HG02840 (cell line): ENCODE measurements around the gene SLC39A11.

Experiments
- ATAC-seq: cut with Tn5 transposase; IDR thresholded peaks from one replicate; pipeline ENCODE4 v1.9.1; 2021; ENCODE audit warnings: mild to moderate bottlenecking, moderate library complexity, moderate number of reproducible peaks; ENCODE audit not compliant: unreplicated experiment, low FRiP score

The SLC39A11 gene

GRCh38 chr17:72984145-72984925, 108.2 kb downstream of the SLC39A11 start:
- no peak for ATAC-seq

- no peak for ATAC-seq
Observed at GRCh38 chr17:72982680-72983079, 109.8 kb downstream of the SLC39A11 start.

DNA sequence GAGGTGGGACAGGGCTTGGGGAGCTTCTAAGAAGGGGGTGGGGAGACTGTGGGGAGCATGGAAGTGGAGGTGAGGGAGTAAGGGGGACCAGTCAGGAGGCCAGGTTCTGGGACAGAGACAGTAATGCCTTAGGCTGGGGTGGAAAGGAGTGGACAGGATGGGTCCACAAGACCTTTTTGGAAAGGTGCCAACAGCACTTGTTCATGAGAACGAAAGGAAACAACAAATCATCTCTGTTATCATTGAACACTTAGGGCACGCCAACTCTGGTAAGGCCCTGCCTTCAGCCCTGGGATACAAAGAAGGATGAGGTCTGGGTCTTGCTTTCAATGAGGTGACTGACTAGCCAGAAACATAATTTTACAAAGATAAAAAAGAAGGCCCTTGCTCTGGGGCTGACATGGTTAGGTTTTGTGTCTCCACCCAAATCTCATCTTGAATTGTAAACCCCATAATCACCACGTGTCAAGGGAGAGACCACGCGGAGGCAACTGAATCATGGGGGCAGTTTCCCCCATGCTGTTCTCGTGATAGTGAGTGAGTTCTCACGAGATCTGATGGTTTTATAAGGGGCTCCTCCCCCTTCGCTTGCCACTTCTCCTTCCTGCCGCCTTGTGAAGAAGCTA, 113.8 kb downstream of the SLC39A11 start:
- ATAC-seq = no peak

DNA sequence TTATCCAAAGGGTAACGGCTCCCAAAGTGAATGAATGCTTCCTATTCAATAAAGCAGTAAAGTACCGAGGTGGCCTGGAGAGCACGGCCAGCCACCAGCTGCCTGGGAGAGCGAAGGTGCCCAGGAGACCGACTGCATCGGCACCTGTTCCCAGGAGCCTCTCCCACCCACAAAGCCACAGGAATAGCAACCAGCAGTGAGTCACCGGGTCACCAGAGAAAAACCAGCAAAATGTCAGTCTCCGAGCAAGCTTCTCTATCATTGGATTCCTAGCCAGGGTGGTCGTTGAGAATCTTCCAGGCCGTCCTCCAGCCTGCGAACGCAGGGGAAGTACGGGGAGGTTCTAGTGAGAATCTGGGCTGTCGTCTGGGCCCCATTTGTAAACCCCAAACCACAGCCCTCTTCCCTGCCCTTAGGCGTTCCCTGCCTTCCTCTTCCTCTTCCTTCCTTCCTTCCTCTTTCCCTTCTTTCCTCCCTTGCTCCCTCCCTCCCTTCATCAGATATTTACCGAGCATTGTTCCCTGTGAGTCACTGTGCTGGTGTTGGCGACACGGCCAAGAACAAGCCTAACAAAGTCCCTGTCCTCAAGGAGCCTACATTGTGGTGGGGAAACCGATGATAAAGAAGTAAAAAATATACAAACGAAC, 114.6 kb downstream of the SLC39A11 start:
- ATAC-seq = no peak

DNA sequence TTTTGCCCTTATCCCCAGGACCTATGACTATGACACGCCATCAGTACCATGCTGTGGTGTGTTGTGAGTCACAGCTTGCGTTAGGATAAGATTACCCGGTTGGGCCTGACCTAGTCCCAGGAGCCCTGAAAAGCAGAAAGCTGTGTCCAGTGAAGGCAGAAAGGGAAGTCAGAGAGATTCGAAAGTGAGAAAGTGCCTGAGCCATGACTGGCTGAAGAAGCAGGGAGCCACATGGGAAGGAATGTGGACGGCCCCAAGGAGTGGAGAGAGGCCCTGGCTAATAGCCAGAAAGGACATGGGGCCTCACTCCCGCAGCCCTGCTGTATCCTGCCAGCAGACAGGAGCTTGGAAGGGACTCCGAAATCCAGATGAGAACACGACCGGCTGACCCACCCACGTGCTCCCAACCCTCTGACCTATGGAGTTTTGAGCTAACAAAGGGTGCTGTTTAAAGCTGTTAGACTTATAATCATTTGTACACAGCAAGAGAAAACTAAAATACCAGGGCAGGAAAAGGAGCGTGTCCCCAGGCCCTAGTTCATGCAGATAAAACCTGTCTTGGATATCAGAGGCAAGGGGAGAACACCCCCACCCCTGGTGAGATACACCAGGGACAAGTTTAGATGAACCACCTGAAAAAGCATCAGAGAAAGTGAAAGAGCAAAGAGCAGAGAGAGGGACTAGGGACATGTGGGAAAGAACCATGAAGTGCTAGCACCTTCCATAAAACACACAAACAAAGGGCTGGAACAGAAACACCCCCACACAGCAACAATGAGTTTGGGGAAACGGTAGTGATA, 115.3 kb downstream of the SLC39A11 start:
- no peak for ATAC-seq

GRCh38 chr17:72975509-72975908, 117.0 kb downstream of the SLC39A11 start:
- no peak for ATAC-seq

- ATAC-seq = no peak
Observed at GRCh38 chr17:72974605-72975232, 117.8 kb downstream of the SLC39A11 start.

GRCh38 chr17:72972263-72972951, 120.1 kb downstream of the SLC39A11 start:
- ATAC-seq = no peak

DNA sequence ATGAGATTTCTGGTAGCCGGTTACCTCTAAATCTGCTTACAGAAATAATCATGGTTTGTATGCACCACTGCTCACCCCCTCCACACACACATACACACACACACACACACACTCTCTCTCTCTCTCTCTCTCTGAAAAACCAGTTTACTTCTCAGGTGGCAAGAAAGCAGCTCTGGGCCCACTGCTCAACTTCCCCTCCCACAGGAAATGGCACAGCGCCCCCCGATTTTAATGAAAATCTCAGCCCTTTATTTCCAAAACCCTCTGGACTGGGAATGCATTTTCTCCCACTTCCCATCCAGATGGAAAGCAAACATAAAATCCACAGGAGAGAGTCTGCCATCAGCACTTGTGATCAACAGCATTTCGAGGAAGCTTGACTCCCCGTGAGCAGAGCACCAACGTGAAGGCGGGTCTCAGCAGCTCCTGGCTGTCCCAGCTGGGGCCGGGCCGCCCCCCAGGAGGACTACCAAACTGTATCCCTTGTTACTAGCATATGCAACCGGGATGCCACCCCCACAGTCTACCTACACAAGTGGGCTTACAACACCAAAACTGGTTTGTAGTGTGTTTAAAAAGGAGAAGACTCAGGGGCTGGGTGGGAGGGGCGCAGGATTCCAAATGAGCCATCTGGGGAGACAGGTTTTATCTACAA, 121.1 kb downstream of the SLC39A11 start:
- no peak for ATAC-seq

DNA sequence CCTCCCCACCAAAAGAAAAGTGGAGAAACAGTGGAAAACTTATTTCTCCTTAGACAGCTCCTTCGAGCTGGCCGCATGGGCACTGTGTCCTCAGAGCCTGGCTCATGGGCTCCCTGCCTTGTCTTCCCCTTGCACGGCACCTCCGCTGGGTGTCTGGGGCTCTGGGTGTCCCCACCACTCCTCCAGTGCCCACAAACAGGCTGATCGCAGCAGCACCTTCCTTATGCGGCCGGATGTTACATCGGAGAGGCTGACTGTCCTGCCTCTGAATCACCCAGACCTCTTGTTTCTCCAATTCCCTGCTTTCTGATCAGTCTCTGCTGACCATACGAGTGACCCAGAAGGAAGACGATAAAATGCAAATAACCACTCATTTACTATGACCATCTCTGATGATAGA, 121.7 kb downstream of the SLC39A11 start:
- ATAC-seq = no peak

DNA sequence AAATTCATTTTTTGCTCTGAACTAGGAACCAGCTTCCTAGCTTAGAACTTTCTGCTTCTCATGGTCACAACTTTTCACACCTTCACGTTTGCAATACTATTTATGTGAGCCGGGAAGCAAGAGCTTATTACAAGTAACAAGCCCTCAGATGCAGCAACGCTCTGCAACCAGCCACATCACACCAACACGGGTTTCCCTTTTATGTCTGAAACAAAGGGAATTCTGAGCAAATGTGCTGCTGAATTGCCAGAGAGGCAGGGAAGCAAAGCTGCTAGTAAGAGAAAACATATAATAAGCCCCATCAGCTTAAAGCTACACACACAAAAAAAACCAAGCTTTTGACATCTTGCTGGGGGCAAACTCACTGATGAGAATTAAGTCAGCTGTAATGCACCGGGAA, 122.2 kb downstream of the SLC39A11 start:
- no peak for ATAC-seq

- ATAC-seq = no peak
Observed at GRCh38 chr17:72969293-72969906, 123.1 kb downstream of the SLC39A11 start.

DNA sequence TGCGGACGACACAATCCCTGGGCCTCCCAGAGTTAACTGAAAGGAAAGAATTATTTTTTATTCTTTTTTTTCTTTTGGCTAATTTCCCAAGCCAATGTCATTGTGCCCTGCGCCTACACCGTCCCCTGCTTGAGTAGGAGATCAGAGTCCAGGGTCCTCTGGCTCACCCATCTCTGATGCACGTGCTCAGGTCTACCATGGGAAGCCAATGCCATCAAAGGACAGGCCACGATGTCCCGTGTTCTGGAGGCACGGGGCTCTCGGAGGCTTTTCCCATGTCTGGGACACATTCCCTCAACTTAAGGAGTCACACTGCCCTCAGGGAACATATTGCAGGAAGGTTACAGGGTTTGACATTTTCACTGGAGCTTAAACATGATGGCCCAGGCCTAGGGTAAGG, 123.7 kb downstream of the SLC39A11 start:
- no peak for ATAC-seq

DNA sequence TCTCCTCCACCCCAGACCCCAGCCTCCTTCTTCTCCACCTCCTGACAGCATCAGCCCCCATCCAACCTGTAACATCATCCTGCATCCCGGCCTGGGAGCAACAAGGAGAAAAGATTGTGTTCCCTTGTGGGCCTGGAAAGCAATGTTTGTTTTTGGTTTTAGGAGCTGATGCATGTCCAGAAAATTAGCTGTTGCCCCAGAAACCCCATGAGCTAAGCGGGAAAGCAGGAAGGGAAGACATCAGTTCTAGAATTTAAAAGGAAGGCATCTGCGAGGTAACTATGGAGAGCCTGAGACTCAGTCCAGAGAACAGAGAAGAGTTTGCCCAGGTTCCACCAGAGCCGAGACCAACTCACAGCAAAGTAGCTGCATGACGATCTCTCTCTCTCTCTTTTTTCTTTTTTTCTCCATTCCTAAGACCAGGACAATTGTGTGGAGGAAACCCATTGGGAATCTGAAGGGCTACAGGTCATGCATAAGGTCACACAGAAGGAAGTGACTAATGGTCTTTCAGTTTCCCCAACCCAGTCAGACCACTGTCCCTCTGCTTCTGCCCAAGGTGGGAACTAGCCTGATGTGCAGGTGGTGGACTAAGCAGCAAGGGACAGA, 124.4 kb downstream of the SLC39A11 start:
- ATAC-seq = no peak

- ATAC-seq = no peak
Observed at GRCh38 chr17:72967277-72967970, 125.1 kb downstream of the SLC39A11 start.

DNA sequence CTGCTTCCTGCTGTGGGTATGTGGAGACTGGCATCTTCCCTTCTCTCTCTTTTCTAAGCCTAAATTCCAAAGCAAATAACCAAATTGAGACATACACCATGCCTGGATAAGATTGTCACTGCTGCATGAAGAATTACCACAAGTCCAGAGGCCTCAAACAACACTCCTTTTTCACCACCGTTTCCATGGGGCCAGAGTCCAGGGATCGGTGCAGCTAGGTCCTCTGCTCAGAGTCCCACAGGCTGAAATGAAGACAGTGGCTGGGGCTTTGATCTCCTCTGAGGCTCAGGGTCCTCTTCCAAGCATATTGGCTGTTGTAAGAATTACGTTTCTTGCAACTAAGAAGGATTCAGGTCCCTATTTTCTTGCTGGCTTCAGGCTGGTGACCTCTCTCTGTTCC, 130.4 kb downstream of the SLC39A11 start:
- ATAC-seq = no peak

- no peak for ATAC-seq
Observed at GRCh38 chr17:72955391-72956140, 136.9 kb downstream of the SLC39A11 start.
